ENCODE data around the gene CLEC2A.
"Not testable (repeated sequence)": the region's sequence is repeated elsewhere in the genome, so short reads cannot be mapped to it uniquely, and the experiment has no call there.

CLEC2A gene

DNA sequence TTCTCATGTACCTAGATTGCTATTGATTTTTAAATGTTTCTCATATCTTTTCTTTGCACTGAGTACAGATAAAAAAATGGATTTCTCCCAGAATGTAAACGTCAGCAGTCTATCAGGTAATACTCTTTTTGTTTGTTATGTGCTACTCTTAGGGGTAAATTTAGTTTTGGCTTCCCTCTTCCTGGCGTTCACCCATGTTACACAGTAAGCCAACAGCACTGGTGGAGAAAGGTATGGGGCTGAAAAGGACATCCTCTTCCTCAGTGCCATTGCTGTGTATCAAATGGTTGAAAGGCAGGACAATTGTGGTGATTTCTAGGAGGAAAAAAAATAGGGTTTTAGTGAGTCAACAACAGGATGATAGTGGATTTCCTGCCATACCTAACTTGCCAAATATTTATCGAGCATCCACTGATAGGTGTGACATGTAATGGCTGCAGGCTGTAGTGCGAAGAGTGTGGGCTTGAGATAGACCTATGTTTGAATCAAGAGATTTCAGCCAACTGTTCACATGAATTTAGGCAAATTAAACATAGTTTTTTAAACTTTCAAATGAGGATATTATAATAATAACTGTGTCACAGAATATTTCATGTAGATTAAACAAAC, 43.4 kb downstream of the CLEC2A start:
- no peak overlapping the region for H3K4me3 ChIP-seq (ENCODE audit: low read depth, low read length)
- TF ChIP-seq, protein P1, sequence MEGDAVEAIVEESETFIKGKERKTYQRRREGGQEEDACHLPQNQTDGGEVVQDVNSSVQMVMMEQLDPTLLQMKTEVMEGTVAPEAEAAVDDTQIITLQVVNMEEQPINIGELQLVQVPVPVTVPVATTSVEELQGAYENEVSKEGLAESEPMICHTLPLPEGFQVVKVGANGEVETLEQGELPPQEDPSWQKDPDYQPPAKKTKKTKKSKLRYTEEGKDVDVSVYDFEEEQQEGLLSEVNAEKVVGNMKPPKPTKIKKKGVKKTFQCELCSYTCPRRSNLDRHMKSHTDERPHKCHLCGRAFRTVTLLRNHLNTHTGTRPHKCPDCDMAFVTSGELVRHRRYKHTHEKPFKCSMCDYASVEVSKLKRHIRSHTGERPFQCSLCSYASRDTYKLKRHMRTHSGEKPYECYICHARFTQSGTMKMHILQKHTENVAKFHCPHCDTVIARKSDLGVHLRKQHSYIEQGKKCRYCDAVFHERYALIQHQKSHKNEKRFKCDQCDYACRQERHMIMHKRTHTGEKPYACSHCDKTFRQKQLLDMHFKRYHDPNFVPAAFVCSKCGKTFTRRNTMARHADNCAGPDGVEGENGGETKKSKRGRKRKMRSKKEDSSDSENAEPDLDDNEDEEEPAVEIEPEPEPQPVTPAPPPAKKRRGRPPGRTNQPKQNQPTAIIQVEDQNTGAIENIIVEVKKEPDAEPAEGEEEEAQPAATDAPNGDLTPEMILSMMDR (IDR thresholded peaks at IDR 0.05; ENCODE audit: low read depth, low read length, missing control alignments), result no peak
- in situ Hi-C loops (cut with HindIII; ENCODE audit: low pct_ligation_motif_present, low sequenced_read_pairs), result no loop called here
- no peak for DNase-seq
- H3K27ac ChIP-seq, result no peak overlapping the region
- no peaks in the 10 kb centered on the region for H3K27me3 ChIP-seq (replicated peaks)
- no peaks in the 10 kb centered on the region for H3K36me3 ChIP-seq (replicated peaks)

DNA sequence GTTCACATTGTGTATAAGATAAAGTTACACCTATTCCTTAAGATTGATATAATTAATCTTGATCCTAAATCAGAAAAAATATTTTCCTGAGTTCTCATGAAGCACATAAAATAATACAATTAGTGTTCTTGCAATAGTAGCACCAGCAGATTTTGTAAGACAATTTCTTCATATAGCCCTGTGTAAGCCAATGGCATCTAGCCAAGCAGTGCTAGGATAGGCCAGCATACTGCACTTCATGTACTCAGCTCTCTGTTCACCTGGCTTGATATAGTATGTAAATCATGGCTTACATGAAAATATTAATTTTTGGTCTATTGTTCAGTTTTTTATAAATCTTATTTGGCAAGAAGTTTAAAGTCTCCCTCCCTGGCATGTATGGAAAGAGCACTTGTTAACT, 49.0 kb downstream of the CLEC2A start:
- Histone ChIP-seq H3K27ac (no peak overlapping the region), H3K4me3 (ENCODE audit: low read depth, low read length) (no peak overlapping the region), H3K36me3 (replicated peaks) (no peaks in the 10 kb centered on the region), H3K27me3 (replicated peaks) (no peaks in the 10 kb centered on the region)
- TF ChIP-seq, protein P1 (IDR thresholded peaks at IDR 0.05; ENCODE audit: low read depth, low read length, missing control alignments), result no peak
- DNase-seq, result no peak
- in situ Hi-C loops (cut with HindIII; ENCODE audit: low pct_ligation_motif_present, low sequenced_read_pairs), result no loop called here

DNA sequence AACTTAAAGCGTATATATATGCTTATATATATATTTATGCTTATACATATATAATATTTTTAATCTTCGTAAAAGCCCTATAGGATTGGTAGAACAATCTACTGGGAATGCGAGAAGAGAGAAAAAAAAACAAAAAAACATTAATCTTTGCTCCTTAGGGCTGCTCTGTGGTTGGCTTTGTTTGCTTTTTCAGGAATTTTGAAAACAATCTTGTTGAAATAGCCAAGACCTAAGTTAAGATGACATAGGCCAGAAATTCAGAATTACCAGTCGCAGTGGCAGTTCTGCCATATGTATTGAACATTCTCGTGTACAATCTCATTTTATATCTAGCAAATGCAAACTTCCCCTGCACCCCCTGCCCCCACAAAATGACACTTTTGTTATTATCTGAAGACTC, 50.2 kb downstream of the CLEC2A start:
- H3K4me3 ChIP-seq (ENCODE audit: low read depth, low read length), result no peak overlapping the region
- no peak overlapping the region for H3K27ac ChIP-seq
- no peaks in the 10 kb centered on the region for H3K36me3 ChIP-seq (replicated peaks)
- H3K27me3 ChIP-seq (replicated peaks), result no peaks in the 10 kb centered on the region
- DNase-seq, result no peak
- in situ Hi-C loops (cut with HindIII; ENCODE audit: low pct_ligation_motif_present, low sequenced_read_pairs), result no loop called here
- TF ChIP-seq, protein P1 (IDR thresholded peaks at IDR 0.05; ENCODE audit: low read depth, low read length, missing control alignments), result no peak

DNA sequence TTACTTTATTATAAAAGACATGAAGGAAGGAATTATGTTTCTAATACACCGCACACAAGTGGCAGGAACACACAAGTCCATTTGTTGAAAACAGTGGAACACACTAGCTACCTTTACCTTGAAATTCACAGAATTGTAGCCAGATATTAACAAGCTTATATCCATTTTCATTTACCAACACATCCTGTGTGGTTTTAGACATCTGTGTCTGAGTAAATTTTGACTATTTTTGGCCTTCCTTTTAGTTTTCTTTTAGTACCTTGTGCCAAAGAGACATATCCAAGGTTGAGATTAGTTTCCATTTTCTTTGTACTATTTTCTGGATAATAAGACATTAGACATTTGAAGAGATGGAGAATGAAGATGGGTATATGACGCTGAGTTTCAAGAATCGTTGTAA, 50.9 kb downstream of the CLEC2A start, which contains the start of gene KLRF2:
Gene KLRF2 (plus strand): TSS at position 244 of the 400 bp plus-strand sequence. CDS start 107 bp downstream, at position 351.
- TF ChIP-seq, protein P1 (IDR thresholded peaks at IDR 0.05; ENCODE audit: low read depth, low read length, missing control alignments), result no peak
- in situ Hi-C loops (cut with HindIII; ENCODE audit: low pct_ligation_motif_present, low sequenced_read_pairs), result no loop called here
- H3K36me3 ChIP-seq (replicated peaks), result no peaks in the 10 kb centered on the region

DNA sequence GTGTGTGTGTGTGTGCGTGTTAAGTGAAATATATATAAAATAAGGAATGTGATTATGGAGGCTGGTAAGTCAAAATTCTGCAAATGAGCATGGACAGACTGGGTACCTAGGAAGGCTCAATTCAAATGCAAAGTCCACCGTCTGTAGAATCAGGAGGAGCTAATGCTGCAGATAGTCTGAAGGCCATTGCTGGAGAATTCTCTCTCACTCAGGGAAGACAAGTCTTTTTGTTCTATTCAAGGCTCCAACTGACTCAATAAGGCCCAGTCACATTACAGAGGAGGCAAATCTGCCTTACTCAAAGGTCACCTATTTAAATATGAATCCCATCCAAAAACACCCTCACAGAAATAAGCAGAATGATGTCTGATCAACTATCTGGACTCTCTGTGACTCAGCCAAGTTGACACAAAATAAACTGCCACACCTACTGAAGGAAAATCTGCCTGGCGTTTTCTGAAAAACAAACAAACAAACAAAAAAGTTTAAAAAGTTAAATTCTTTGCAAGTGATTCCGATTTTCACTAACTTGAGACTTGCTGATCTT, 51.6 kb downstream of the CLEC2A start:
- H3K27ac ChIP-seq, result no peak overlapping the region
- no peaks in the 10 kb centered on the region for H3K27me3 ChIP-seq (replicated peaks)
- DNase-seq, result no peak
- no peaks in the 10 kb centered on the region for H3K36me3 ChIP-seq (replicated peaks)
- H3K4me3 ChIP-seq (ENCODE audit: low read depth, low read length), result no peak overlapping the region
- TF ChIP-seq, protein P1 (IDR thresholded peaks at IDR 0.05; ENCODE audit: low read depth, low read length, missing control alignments), result no peak
- in situ Hi-C loops (cut with HindIII; ENCODE audit: low pct_ligation_motif_present, low sequenced_read_pairs), result no loop called here

More for the DNA sequence above, 50.9 kb downstream of the CLEC2A start, which contains the start of gene KLRF2:
- H3K27me3 ChIP-seq (replicated peaks), result no peaks in the 10 kb centered on the region
- H3K27ac ChIP-seq, result no peak within 1 kb of the TSS
- DNase-seq, result no peak
- H3K4me3 ChIP-seq (ENCODE audit: low read depth, low read length), result no peak within 1 kb of the TSS

DNA sequence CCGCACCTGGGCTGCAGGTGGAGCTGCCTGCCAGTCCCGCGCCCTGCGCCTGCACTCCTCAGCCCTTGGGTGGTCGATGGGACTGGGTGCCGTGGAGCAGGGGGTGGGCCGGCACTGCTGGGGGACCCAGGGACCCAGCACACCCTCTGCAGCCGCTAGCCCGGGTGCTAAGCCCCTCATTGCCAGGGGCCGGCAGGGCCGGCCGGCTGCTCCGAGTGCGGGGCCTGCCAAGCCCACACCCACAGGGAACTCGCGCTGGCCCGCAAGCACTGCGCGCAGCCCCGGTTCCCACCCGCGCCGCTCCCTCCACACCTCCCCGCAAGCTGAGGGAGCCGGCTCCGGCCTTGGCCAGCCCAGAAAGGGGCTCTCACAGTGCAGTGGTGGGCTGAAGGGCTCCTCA, 56.0 kb downstream of the CLEC2A start:
- H3K27me3 ChIP-seq (replicated peaks); in situ Hi-C loops (cut with HindIII; ENCODE audit: low pct_ligation_motif_present, low sequenced_read_pairs); H3K4me3 ChIP-seq (ENCODE audit: low read depth, low read length); DNase-seq; H3K27ac ChIP-seq; H3K36me3 ChIP-seq (replicated peaks): not testable (repeated sequence)

Data from brain microvascular endothelial cell (primary cell).